ENCODE measurements around the gene ICA1.
"Not testable (repeated sequence)": the region's sequence is repeated elsewhere in the genome, so short reads cannot be mapped to it uniquely, and the experiment has no call there.

Gene ICA1

GRCh38 chr7:8303904-8304528, 42.0 kb upstream of the ICA1 start:
- H3K4me3 ChIP-seq (ENCODE audit: low read depth, low read length), result no peak overlapping the region
- H3K27ac ChIP-seq (ENCODE audit: extremely low read depth, low read depth, low read length), result no peak overlapping the region
- no peak for TF ChIP-seq SP3 (tag by site-specific recombination; IDR thresholded peaks at IDR 0.05)
- TF ChIP-seq ZNF776 (tag by site-specific recombination; IDR thresholded peaks at IDR 0.05; ENCODE audit: borderline replicate concordance), result no peak
- no peak for TF ChIP-seq ATF2 (tag by site-specific recombination; IDR thresholded peaks at IDR 0.05; ENCODE audit: low read depth)
- TF ChIP-seq ZNF792 (tag by site-specific recombination; IDR thresholded peaks at IDR 0.05), result no peak
- TF ChIP-seq PRDM4 (tag by site-specific recombination; IDR thresholded peaks at IDR 0.05), result no peak
- TF ChIP-seq ZNF701 (tag by site-specific recombination; IDR thresholded peaks at IDR 0.05), result no peak
- no peak for TF ChIP-seq ZNF433 (tag by site-specific recombination; IDR thresholded peaks at IDR 0.05; ENCODE audit: low read depth)
- no peak for TF ChIP-seq OVOL3 (tag by site-specific recombination; IDR thresholded peaks at IDR 0.05)
- TF ChIP-seq ZNF561 (tag by site-specific recombination; IDR thresholded peaks at IDR 0.05; ENCODE audit: borderline replicate concordance), result no peak
- no peak for TF ChIP-seq RBAK (tag by site-specific recombination; IDR thresholded peaks at IDR 0.05)
- no peak for TF ChIP-seq ZNF510 (tag by site-specific recombination; IDR thresholded peaks at IDR 0.05; ENCODE audit: insufficient replicate concordance)
- TF ChIP-seq ZNF521 (tag by site-specific recombination; IDR thresholded peaks at IDR 0.05), result no peak
- no peak for TF ChIP-seq HOXD13 (CRISPR knock-in tag; IDR thresholded peaks at IDR 0.05; ENCODE audit: borderline replicate concordance)
- TF ChIP-seq ZNF518A (tag by site-specific recombination; conservative IDR thresholded peaks at IDR 0.05; ENCODE audit: low read depth), result no peak
- TF ChIP-seq ZNF791 (tag by site-specific recombination; IDR thresholded peaks at IDR 0.05), result no peak
- TF ChIP-seq BCL6B (tag by site-specific recombination; IDR thresholded peaks at IDR 0.05), result no peak
- TF ChIP-seq ZNF670 (tag by site-specific recombination; IDR thresholded peaks at IDR 0.05; ENCODE audit: low read depth), result no peak
- no peak for TF ChIP-seq ZNF239 (tag by site-specific recombination; IDR thresholded peaks at IDR 0.05)
- ChIA-PET POLR2A (no interaction called here), CTCF (no interaction called here)
- no peaks in the 10 kb centered on the region for H3K9me3 ChIP-seq (ENCODE audit: control insufficient read depth, insufficient read depth, low read depth, low read length)
- peaks cover 0 to 4% of the 10 kb centered on the region in 2 experiments; a peak in 1 of 3 replicates for H3K36me3 ChIP-seq (ENCODE audit: control insufficient read depth in 2 of 2, insufficient read depth in 1 of 2, low read length in 2 of 2)
- H3K4me1 ChIP-seq (ENCODE audit: control insufficient read depth, insufficient read depth, low read length), result no peaks in the 10 kb centered on the region

GRCh38 chr7:8297023-8297422, 35.1 kb upstream of the ICA1 start:
- H3K9me3 ChIP-seq (ENCODE audit: control insufficient read depth, insufficient read depth, low read depth, low read length); H3K27ac ChIP-seq (ENCODE audit: extremely low read depth, low read depth, low read length); H3K4me3 ChIP-seq (ENCODE audit: low read depth, low read length); H3K4me1 ChIP-seq (ENCODE audit: control insufficient read depth, insufficient read depth, low read length); H3K36me3 ChIP-seq (ENCODE audit: control insufficient read depth in 2 of 2, insufficient read depth in 1 of 2, low read length in 2 of 2); POLR2A ChIA-PET: not testable (repeated sequence)
- CTCF ChIA-PET, result interaction anchor here (0.6 to 3.2 kb wide), 12 partner anchors 8 to 1325 kb away, joined by 3 to 57 read pairs (median 8); no protein-coding TSS in a partner anchor

Measured in HEK293 (cell line).